SH-SY5Y (cell line): ENCODE data around the gene CTNNAL1.

Experiments used
- GATA2 ChIP-seq: IDR thresholded peaks from 2 replicates; pipeline ENCODE4 v1.6.1; 2011; ENCODE audit warnings: mild to moderate bottlenecking, low read depth, low read length
- GATA3 ChIP-seq: IDR thresholded peaks from 2 replicates; pipeline ENCODE4 v1.6.1; 2011; ENCODE audit warnings: low read depth, mild to moderate bottlenecking, low read length, moderate library complexity

DNA sequence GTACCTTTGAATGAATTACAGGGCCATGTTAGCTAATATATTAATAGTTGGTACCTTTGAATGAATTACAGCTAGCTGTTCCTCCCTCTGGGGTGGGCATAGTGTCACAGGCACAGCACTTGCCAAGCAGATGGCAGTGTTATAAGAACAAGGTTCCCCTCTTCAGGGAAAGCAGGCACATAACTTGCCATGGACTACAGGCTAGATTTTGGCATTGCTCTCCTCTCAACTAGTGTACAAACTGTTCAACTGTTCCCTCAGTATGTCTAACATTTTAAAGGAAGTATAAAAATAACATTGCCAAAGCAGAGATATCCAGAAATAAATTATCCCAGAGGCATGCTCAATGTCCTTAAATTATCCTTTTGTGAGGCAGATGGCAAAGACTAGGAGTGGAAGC, 45.4 kb downstream of the CTNNAL1 start:
- TF ChIP-seq GATA2 = no peak
- TF ChIP-seq GATA3 = no peak
